Ectodermal cell (in vitro differentiated cells): Measurements from ENCODE around the gene SSBP1.
A peak's percentile ranks its signal among the peaks of the same experiment; 100 is the strongest.
"Not testable (repeated sequence)": the region's sequence is repeated elsewhere in the genome, so short reads cannot be mapped to it uniquely, and the experiment has no call there.

Experiments used
- H3K27ac ChIP-seq: 2 replicates; pipeline ENCODE4 v1.7.0; 2013; ENCODE audit warnings: mild to moderate bottlenecking, low read depth, low read length; ENCODE audit not compliant: insufficient read depth, poor library complexity, severe bottlenecking
- H3K27me3 ChIP-seq: 2 replicates; pipeline ENCODE4 v1.7.0; 2013; ENCODE audit warnings: mild to moderate bottlenecking, low read length; ENCODE audit not compliant: insufficient read depth, control insufficient read depth, poor library complexity, severe bottlenecking
- H3K36me3 ChIP-seq: one replicate; pipeline ENCODE4 v1.7.0; 2013; ENCODE audit warnings: low read length; ENCODE audit not compliant: control insufficient read depth, insufficient read depth
- H3K4me1 ChIP-seq: one replicate; pipeline ENCODE4 v1.7.0; 2013; ENCODE audit warnings: low read length; ENCODE audit not compliant: control insufficient read depth, insufficient read depth
- H3K4me3 ChIP-seq: 2 replicates; pipeline ENCODE4 v1.7.0; 2013; ENCODE audit warnings: low read depth, low read length, control low read depth; ENCODE audit not compliant: insufficient read depth
- H3K9me3 ChIP-seq: 2 replicates; pipeline ENCODE4 v1.7.0; 2013; ENCODE audit warnings: mild to moderate bottlenecking, low read length, moderate library complexity; ENCODE audit not compliant: control insufficient read depth
- WGBS, 2 experiments: methylation state at CpG; one replicate each; pipeline ENCODE4 v1.1.7; 2013; ENCODE audit warnings: missing lambda C conversion rate in 2 of 2; 5-methylcytosine and 5-hydroxymethylcytosine counted together

SSBP1 gene

DNA sequence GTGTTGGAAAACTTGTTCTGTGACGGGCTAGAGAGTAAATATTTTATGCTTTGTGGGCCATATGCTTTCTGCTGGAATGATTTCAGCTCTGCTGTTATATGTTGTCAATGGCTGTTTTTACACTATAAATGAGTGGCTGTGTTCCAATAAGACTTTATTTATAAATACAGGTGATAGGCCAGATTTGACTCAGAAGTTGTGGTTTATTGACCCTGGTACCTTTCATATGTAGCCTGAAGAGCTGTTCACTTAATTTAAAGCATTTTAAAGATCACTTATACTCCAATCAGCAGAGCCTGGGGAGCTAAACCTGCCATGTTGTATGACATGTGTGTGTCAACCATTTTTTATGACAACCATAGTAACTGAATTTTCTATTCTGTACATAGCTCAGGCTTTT lies 9.1 kb upstream of the SSBP1 start:
- WGBS, 2 experiments = 83 to 97% methylated on average over 1 of the region's 1 CpG
- no peaks in the 10 kb centered on the region for H3K36me3 ChIP-seq
- H3K4me1 ChIP-seq = no peaks in the 10 kb centered on the region
- no peaks in the 10 kb centered on the region for H3K27me3 ChIP-seq
- H3K27ac ChIP-seq = no peak overlapping the region
- no peaks in the 10 kb centered on the region for H3K9me3 ChIP-seq
- no peak overlapping the region for H3K4me3 ChIP-seq

DNA sequence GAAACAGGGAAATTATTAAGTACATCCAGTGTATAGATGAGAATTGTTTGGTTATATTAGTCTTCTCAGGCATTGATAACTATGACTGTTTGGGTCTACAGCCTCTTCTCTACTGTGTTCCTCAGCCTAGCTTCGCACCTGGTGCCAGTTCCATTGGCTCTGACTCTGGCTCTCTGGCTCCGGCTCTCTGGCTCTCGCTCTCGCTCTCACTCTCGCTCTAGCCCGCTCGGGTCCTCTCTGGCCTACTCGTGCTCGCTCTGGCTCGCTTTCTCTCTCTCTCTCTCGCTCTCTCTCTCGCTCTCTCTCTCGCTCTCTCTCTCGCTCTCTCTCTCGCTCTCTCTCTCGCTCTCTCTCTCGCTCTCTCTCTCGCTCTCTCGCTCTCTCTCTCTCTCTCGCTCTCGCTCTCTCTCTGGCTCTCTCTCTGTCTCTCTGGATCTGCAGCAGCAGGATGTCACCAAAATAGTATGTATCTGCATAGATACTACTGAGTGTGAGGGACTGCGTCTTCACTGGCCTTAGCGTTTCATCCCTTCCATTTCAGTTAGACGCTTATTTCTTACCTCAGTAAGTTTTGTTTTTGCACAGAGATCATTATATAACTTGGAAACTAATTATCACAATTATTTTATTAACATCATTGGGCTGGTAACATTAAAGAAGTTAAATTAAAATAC lies 6.5 kb upstream of the SSBP1 start:
- no peaks in the 10 kb centered on the region for H3K9me3 ChIP-seq
- 80 to 84% methylated on average over 13 to 20 of the region's 24 CpGs for WGBS, 2 experiments
- no peaks in the 10 kb centered on the region for H3K27me3 ChIP-seq
- no peaks in the 10 kb centered on the region for H3K4me1 ChIP-seq
- no peaks in the 10 kb centered on the region for H3K36me3 ChIP-seq
- no peak overlapping the region for H3K27ac ChIP-seq
- H3K4me3 ChIP-seq = no peak overlapping the region

DNA sequence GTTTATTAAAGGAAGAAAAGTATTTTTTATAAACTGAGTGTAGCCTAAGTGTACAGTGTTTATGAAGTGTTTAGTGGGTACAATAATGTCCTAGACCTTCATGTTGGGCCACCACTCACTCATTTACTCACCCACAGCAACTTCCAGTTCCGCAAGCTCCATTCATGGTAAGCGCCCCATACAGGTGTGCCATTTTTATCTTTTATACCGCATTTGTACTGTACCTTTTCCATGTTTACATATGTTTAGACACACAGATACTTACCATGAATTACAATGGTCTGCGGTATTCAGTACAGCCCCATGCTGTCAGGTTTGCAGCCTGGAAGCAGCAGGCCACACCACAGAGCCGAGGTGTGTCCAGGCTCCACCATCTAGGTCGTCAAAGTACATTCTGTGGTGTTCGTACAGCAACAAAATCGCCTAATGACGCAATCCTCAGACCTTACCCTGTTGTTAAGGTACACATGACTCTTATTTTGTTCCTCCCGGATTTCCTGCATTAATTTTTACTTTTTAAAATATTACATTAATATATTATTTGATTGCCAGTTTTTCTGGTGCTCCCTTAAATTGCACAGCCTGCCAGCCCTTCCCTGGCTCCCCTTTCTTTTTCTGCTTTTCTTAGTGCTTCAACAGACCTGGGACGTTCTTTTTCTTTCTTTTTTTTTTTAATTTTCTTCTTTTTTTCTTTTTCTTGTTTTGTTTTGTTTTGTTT lies 881 bp upstream of the SSBP1 start:
- Histone ChIP-seq H3K27ac (no peak overlapping the region), H3K36me3 (peaks cover 7% of the 10 kb centered on the region), H3K4me3 (peak overlapping the region; percentile 83), H3K9me3 (no peaks in the 10 kb centered on the region), H3K4me1 (peaks cover 9% of the 10 kb centered on the region), H3K27me3 (no peaks in the 10 kb centered on the region)
- WGBS, 2 experiments = 93 to 95% methylated on average over 10 of the region's 11 CpGs

DNA sequence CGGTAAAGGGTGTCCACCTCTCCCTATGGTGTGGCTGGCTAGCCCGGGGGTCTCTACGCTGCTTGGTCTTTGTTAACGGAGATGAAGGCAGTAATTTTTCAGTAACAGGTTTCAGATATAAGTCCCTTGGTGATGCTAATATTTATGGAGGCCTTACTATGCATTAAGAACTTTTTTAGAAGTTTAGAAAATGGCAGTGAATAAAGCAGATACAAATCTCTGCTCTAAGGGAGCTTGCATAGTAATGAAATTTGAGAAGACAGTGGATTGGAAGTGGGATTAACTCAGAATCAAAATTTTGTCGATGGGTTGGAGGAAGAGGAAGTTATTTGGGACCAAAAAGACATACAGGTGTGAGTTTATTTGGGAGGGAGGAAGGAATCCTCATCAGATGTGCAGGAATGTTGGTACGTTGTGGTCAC lies 445 bp downstream of the SSBP1 start:
- no peak overlapping the region for H3K27ac ChIP-seq

DNA sequence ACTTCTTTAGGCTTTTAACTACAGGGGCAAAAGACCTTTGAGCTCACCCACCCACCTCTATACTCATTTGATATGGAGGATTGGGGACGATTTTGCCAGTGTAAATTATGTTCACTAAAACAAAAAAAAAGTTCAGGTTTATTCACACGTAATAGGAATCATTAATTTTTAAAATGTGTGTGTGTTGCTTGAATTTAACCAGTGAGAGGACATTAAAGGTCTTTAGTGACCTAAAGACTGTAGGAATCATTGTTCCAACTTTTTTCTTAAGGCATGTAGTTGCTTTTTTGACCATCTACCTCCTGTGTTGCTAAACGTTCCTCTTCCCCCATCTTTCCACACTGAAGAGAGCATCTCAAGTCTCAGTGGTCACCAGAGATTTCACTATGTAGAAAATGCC lies 1.1 kb downstream of the SSBP1 start:
- no peak overlapping the region for H3K27ac ChIP-seq
- peak overlapping the region; percentile 83 for H3K4me3 ChIP-seq
- no peaks in the 10 kb centered on the region for H3K9me3 ChIP-seq
- 89 to 93% methylated on average over 2 to 3 of the region's 3 CpGs for WGBS, 2 experiments
- peaks cover 24% of the 10 kb centered on the region for H3K36me3 ChIP-seq
- H3K27me3 ChIP-seq = no peaks in the 10 kb centered on the region
- peaks cover 9% of the 10 kb centered on the region for H3K4me1 ChIP-seq

More for the DNA sequence above, 445 bp downstream of the SSBP1 start:
- H3K9me3 ChIP-seq = no peaks in the 10 kb centered on the region
- H3K36me3 ChIP-seq = peaks cover 17% of the 10 kb centered on the region
- no peaks in the 10 kb centered on the region for H3K27me3 ChIP-seq
- peaks cover 9% of the 10 kb centered on the region for H3K4me1 ChIP-seq
- H3K4me3 ChIP-seq = peak overlapping the region; percentile 83
- 1% methylated on average over 6 of the region's 6 CpGs for WGBS, 2 experiments

DNA sequence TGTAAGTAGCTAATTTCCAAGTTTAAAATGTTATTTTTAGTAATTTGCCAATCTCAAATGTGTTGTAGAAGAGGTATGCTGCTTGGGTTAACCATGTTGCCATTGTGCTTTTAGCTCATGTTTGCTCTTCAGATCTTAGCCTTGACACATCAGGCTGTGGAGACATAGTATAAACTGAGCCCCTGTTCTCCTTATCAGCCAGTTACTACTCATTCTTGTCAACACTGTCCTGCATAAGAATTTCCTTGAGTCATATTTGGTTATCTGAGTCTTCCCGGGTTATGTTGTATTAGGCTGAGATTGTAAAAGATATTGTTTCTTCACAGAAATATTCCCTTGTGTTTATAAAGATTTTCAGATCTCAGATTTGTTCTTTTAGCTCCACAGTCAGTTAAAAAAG lies 4.1 kb downstream of the SSBP1 start:
- Histone ChIP-seq H3K4me3 (no peak overlapping the region), H3K4me1 (peaks cover 9% of the 10 kb centered on the region), H3K27ac (no peak overlapping the region), H3K9me3 (no peaks in the 10 kb centered on the region), H3K36me3 (peaks cover 47% of the 10 kb centered on the region), H3K27me3 (no peaks in the 10 kb centered on the region)
- 100% methylated on average over 1 of the region's 1 CpG; no CpG with 5 or more reads in 1 of the 2 experiments for WGBS, 2 experiments

DNA sequence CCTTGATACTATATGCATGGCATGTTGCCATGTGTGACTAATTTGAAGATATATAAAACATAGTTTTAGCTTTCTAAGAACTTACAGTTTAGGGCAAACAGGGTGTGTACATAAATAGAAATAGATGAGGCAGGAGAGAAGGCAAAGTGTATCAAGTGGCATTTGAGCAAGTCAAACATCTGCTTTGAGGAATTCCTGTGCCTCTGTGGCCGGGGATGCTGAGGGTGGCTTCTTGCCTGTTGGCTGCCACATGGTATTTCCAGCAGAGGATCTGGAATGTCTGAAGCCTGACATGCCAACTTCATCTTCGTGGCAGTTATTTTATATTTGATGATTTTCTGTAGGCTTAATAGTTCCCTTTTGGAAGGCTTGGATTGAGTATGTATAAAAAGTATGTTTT lies 6.0 kb downstream of the SSBP1 start:
- Histone ChIP-seq H3K27me3 (no peaks in the 10 kb centered on the region), H3K4me1 (peaks cover 6% of the 10 kb centered on the region), H3K36me3 (peaks cover 56% of the 10 kb centered on the region), H3K9me3 (no peaks in the 10 kb centered on the region), H3K4me3 (no peak overlapping the region), H3K27ac (no peak overlapping the region)
- 93 to 95% methylated on average over 2 of the region's 2 CpGs for WGBS, 2 experiments

DNA sequence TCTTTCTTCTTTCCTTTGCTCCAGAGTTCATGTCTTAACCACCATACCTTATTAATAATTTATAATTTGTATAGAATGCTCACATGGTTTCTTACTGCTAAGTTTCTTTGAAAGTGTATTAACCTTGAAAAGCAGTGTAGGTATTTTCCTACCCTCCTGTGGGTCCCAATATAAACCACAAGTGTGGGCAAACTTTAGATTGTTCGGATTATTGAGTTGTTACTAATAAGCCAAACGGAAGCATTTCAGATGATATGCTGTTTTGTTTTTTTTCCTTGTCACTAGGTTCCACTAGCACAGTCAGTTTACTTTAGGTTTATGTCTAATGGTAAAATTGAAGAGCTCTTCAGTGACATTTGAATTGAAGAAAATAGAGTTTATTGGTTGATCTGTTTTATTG lies 10.2 kb downstream of the SSBP1 start:
- H3K27ac ChIP-seq = no peak overlapping the region
- peaks cover 83% of the 10 kb centered on the region for H3K36me3 ChIP-seq
- H3K4me3 ChIP-seq = no peak overlapping the region
- H3K9me3 ChIP-seq = no peaks in the 10 kb centered on the region
- H3K27me3 ChIP-seq = no peaks in the 10 kb centered on the region
- no peaks in the 10 kb centered on the region for H3K4me1 ChIP-seq
- 96 to 98% methylated on average over 2 of the region's 2 CpGs for WGBS, 2 experiments

DNA sequence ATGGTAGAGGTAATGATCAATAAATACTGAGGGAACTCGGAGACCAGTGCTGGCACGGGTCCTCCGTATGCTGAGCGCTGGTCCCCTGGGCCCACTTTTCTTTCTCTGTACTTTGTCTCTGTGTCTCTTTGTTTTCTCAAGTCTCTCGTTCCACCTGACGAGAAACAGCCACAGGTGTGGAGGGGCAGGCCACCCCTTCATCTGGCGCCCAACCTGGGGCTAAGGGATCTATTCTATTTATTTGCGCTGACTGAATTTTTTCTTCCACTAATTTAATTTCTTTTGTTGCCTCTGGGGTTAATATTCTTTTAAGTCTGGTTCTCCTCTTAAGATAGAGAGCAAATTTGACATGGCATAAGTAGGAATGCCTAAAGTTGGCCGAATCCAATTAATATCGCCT lies 13.7 kb downstream of the SSBP1 start:
- 97% methylated on average over 8 to 10 of the region's 10 CpGs for WGBS, 2 experiments
- H3K27me3 ChIP-seq, H3K27ac ChIP-seq, H3K9me3 ChIP-seq, H3K4me1 ChIP-seq, H3K4me3 ChIP-seq: not testable (repeated sequence)
- peaks cover 66% of the 10 kb centered on the region for H3K36me3 ChIP-seq

DNA sequence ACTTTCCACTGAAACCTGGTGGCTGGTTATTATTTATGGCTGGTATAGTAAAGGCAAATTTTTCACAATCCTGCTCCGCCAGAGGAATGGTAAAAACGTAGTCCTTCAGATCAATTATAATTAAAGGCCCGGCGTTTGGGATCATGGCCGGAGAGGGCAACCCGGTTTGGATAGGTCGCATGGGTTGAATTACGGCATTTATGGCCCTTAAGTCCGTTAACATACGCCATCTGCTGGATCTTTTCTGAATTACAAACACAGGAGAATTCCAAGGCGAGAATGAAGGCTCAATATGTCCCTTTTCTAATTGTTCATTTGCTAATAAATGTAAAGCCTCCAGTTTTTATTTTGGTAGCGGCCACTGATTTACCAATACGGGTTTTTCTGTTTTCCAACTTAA lies 14.5 kb downstream of the SSBP1 start:
- no peaks in the 10 kb centered on the region for H3K9me3 ChIP-seq
- H3K27ac ChIP-seq = no peak overlapping the region
- H3K36me3 ChIP-seq = peaks cover 73% of the 10 kb centered on the region
- H3K27me3 ChIP-seq = no peaks in the 10 kb centered on the region
- no peaks in the 10 kb centered on the region for H3K4me1 ChIP-seq
- H3K4me3 ChIP-seq = no peak overlapping the region
- 94 to 95% methylated on average over 13 of the region's 13 CpGs for WGBS, 2 experiments
